ENCODE data around the gene SP6.

Gene SP6

GRCh38 chr17:47840742-47841487 is 10.0 kb downstream of the SP6 start, which contains the start of gene SCRN2:
TSS of gene SCRN2 (minus strand) at chr17:47841273. CDS start at chr17:47840843, 430 bp downstream.
- peak; percentile 32; the same call in 1 of the 2 replicates for TF ChIP-seq TCF4 (CRISPR knock-in tag; IDR thresholded peaks at IDR 0.05; ENCODE audit: borderline replicate concordance)
- TF ChIP-seq BACH2 (CRISPR knock-in tag; IDR thresholded peaks at IDR 0.05; ENCODE audit: borderline replicate concordance) = 0 out of 2 replicates have a peak, but pooled peaks have one; percentile 12
- TF ChIP-seq SNAI2 (CRISPR knock-in tag; IDR thresholded peaks at IDR 0.05) = no peak
- TF ChIP-seq GLIS3 (CRISPR knock-in tag; IDR thresholded peaks at IDR 0.05) = 0 out of 2 replicates have a peak, but pooled peaks have one; percentile 24
- TF ChIP-seq ARNTL (CRISPR knock-in tag; IDR thresholded peaks at IDR 0.05; ENCODE audit: borderline replicate concordance, low read depth) = no peak
- ATAC-seq = peak; percentile 90

- ATAC-seq = no peak
- no peak for TF ChIP-seq TSHZ2 (CRISPR knock-in tag; IDR thresholded peaks at IDR 0.05)
Measured at GRCh38 chr17:47840001-47840741, 10.8 kb downstream of the SP6 start.

GRCh38 chr17:47839071-47839470 is 11.9 kb downstream of the SP6 start:
- TF ChIP-seq CSDC2 (CRISPR knock-in tag; IDR thresholded peaks at IDR 0.05) = no peak
- no peak for TF ChIP-seq ESRRG (CRISPR knock-in tag; IDR thresholded peaks at IDR 0.05)
- TF ChIP-seq PPARA (CRISPR knock-in tag; IDR thresholded peaks at IDR 0.05; ENCODE audit: borderline replicate concordance) = no peak
- no peak for TF ChIP-seq BACH2 (CRISPR knock-in tag; IDR thresholded peaks at IDR 0.05; ENCODE audit: borderline replicate concordance)
- no peak for TF ChIP-seq ZNF565 (CRISPR knock-in tag; conservative IDR thresholded peaks at IDR 0.05; ENCODE audit: low read depth)
- TF ChIP-seq ZFP30 (CRISPR knock-in tag; IDR thresholded peaks at IDR 0.05) = no peak
- no peak for TF ChIP-seq GLIS3 (CRISPR knock-in tag; IDR thresholded peaks at IDR 0.05)
- no peak for TF ChIP-seq CSRNP3 (CRISPR knock-in tag; IDR thresholded peaks at IDR 0.05)
- TF ChIP-seq PATZ1 (CRISPR knock-in tag; IDR thresholded peaks at IDR 0.05; ENCODE audit: borderline replicate concordance) = no peak
- TF ChIP-seq TOX (CRISPR knock-in tag; IDR thresholded peaks at IDR 0.05; ENCODE audit: borderline replicate concordance) = no peak
- TF ChIP-seq ZNF70 (CRISPR knock-in tag; IDR thresholded peaks at IDR 0.05) = no peak
- no peak for TF ChIP-seq ARNTL (CRISPR knock-in tag; IDR thresholded peaks at IDR 0.05; ENCODE audit: borderline replicate concordance, low read depth)
- TF ChIP-seq ZFP3 (CRISPR knock-in tag; IDR thresholded peaks at IDR 0.05) = no peak
- no peak for TF ChIP-seq ZNF8 (CRISPR knock-in tag; IDR thresholded peaks at IDR 0.05)
- ATAC-seq = no peak

- TF ChIP-seq TCF4 (CRISPR knock-in tag; IDR thresholded peaks at IDR 0.05; ENCODE audit: borderline replicate concordance) (no peak), GLIS3 (CRISPR knock-in tag; IDR thresholded peaks at IDR 0.05) (no peak), TSHZ2 (CRISPR knock-in tag; IDR thresholded peaks at IDR 0.05) (no peak), ZC3H10 (CRISPR knock-in tag; IDR thresholded peaks at IDR 0.05) (no peak), ESRRG (CRISPR knock-in tag; IDR thresholded peaks at IDR 0.05) (no peak), OSR1 (CRISPR knock-in tag; IDR thresholded peaks at IDR 0.05) (no peak), ZNF8 (CRISPR knock-in tag; IDR thresholded peaks at IDR 0.05) (no peak), CSDC2 (CRISPR knock-in tag; IDR thresholded peaks at IDR 0.05) (no peak), BACH2 (CRISPR knock-in tag; IDR thresholded peaks at IDR 0.05; ENCODE audit: borderline replicate concordance) (no peak), PPARA (CRISPR knock-in tag; IDR thresholded peaks at IDR 0.05; ENCODE audit: borderline replicate concordance) (no peak), CREB5 (CRISPR knock-in tag; IDR thresholded peaks at IDR 0.05; ENCODE audit: low read depth) (no peak), TOX (CRISPR knock-in tag; IDR thresholded peaks at IDR 0.05; ENCODE audit: borderline replicate concordance) (no peak), ZFP30 (CRISPR knock-in tag; IDR thresholded peaks at IDR 0.05) (no peak)
- no peak for ATAC-seq
Measured at GRCh38 chr17:47838636-47839035, 12.3 kb downstream of the SP6 start.
